Smooth muscle cell (in vitro differentiated cells): ENCODE data around the gene MEIKIN. TPM values are rescaled to one million over a fixed set of nuclear protein-coding genes. Genes with fewer than 3 reads are reported as not detected.

Source experiments
- DNase-seq: peaks from one replicate; lab custom pipeline; 2025; ENCODE audit not compliant: unreplicated experiment; lab: John Stamatoyannopoulos, UW
- H2AFZ ChIP-seq: fragments of 200-600 bp; sonication (generic); 2 replicates; pipeline ENCODE4 v1.6.0; 2016; ENCODE audit warnings: antibody characterized with exemption, low read depth, mild to moderate bottlenecking
- H3F3A ChIP-seq: fragments of 200-600 bp; sonication (generic); 2 replicates; pipeline ENCODE4 v1.6.0; 2017; ENCODE audit warnings: antibody characterized with exemption, low read depth
- H3K27ac ChIP-seq: fragments of 200-600 bp; sonication (generic); 2 replicates; pipeline ENCODE4 v1.5.1; 2016; ENCODE audit warnings: low read depth, mild to moderate bottlenecking
- H3K27me3 ChIP-seq: fragments of 200-600 bp; sonication (generic); 2 replicates; pipeline ENCODE4 v1.6.1; 2016; ENCODE audit warnings: low read depth, mild to moderate bottlenecking
- H3K36me3 ChIP-seq: fragments of 200-600 bp; sonication (generic); 2 replicates; pipeline ENCODE4 v1.5.1; 2016; ENCODE audit warnings: low read depth
- H3K4me1 ChIP-seq: fragments of 200-600 bp; sonication (generic); 2 replicates; pipeline ENCODE4 v1.5.1; 2016; ENCODE audit warnings: low read depth
- H3K4me2 ChIP-seq: fragments of 200-600 bp; sonication (generic); 2 replicates; pipeline ENCODE4 v1.6.0; 2016; ENCODE audit warnings: mild to moderate bottlenecking
- H3K4me3 ChIP-seq: fragments of 200-600 bp; sonication (generic); 2 replicates; pipeline ENCODE4 v1.5.1; 2016; ENCODE audit warnings: mild to moderate bottlenecking
- H3K79me2 ChIP-seq: fragments of 200-600 bp; sonication (generic); 2 replicates; pipeline ENCODE4 v1.6.0; 2016; ENCODE audit warnings: low read depth, mild to moderate bottlenecking
- H3K9ac ChIP-seq: fragments of 200-600 bp; sonication (generic); 2 replicates; pipeline ENCODE4 v1.6.0; 2016; ENCODE audit warnings: low read depth
- H3K9me3 ChIP-seq: fragments of 200-600 bp; sonication (generic); replicated peaks from 2 replicates; pipeline ENCODE4 v1.5.1; 2016; ENCODE audit warnings: low read depth
- H4K20me1 ChIP-seq: fragments of 200-600 bp; sonication (generic); 2 replicates; pipeline ENCODE4 v1.6.0; 2016; ENCODE audit warnings: low read depth
- WGBS: methylation state at CpG from one replicate; pipeline ENCODE4 v1.1.7; 2016; ENCODE audit warnings: low lambda C conversion rate; 5-methylcytosine and 5-hydroxymethylcytosine counted together
- polyA plus RNA-seq: library from polyadenylated mRNA; unstranded; fragments of >200 nt; fragmentation: Nextera tagmentation; extraction: Ambion mirVana; gene quantifications from 2 replicates; pipeline ENCODE4 v1.2.1, GENCODE V29; 2016
- total RNA-seq: library from RNA; depleted of rRNA; stranded (reverse); fragments of >200 nt; gene quantifications from 2 replicates; pipeline ENCODE4 v1.2.3, GENCODE V29; 2014
- TF ChIP-seq, protein P1 (sequence below): fragments of 200-600 bp; sonication (generic); IDR thresholded peaks from 2 replicates; pipeline ENCODE4 v1.5.1; 2017; ENCODE audit warnings: borderline replicate concordance, mild to moderate bottlenecking, antibody characterized with exemption; ENCODE audit not compliant: insufficient read depth, poor library complexity, severe bottlenecking

The MEIKIN gene
- total and polyA plus RNA-seq, 2 experiments from 2014 or later, result not detected

DNA sequence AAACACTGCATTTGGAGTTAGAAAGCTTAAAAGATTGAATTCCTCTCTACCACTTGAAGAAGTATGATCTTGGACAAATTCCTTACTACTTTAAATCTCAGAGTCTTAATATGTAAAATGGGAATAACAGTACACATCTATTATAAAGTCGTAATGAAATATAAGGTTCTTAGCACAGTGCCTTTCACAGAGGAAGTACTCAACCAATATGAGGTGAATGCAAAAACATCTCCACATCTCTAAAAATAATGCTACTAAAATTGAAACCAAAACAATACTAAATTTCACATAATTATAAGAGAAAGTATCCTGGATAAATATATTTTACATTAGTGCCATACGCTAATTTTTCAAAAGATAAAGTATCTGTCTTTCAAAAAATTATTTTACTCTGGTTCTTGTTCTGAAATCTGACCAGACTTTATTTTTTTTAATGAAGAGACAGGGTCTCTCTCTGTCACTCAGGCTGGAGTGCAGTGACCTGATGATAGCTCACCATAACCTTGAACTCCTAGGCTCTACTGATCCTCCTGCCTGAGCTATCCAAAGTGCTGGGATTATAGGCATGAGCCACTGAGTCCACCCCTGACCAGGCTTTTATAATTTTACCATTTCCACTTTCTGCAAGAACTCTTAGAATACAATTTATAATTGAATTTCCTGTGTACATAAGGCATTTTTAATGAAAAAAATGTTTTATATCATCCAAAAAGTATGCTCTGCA, 127.3 kb downstream of the MEIKIN start:
- TF ChIP-seq, protein P1, sequence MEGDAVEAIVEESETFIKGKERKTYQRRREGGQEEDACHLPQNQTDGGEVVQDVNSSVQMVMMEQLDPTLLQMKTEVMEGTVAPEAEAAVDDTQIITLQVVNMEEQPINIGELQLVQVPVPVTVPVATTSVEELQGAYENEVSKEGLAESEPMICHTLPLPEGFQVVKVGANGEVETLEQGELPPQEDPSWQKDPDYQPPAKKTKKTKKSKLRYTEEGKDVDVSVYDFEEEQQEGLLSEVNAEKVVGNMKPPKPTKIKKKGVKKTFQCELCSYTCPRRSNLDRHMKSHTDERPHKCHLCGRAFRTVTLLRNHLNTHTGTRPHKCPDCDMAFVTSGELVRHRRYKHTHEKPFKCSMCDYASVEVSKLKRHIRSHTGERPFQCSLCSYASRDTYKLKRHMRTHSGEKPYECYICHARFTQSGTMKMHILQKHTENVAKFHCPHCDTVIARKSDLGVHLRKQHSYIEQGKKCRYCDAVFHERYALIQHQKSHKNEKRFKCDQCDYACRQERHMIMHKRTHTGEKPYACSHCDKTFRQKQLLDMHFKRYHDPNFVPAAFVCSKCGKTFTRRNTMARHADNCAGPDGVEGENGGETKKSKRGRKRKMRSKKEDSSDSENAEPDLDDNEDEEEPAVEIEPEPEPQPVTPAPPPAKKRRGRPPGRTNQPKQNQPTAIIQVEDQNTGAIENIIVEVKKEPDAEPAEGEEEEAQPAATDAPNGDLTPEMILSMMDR, result no peak
- Histone ChIP-seq H3K9me3 (no peaks in the 10 kb centered on the region), H3K4me1 (no peaks in the 10 kb centered on the region), H4K20me1 (no peaks in the 10 kb centered on the region), H3K79me2 (no peaks in the 10 kb centered on the region), H3K36me3 (no peaks in the 10 kb centered on the region), H3K4me3 (no peak overlapping the region), H3F3A (no peaks in the 10 kb centered on the region), H3K27ac (no peak overlapping the region), H3K4me2 (no peak overlapping the region), H2AFZ (no peak overlapping the region), H3K9ac (no peak overlapping the region), H3K27me3 (no peaks in the 10 kb centered on the region)
- no peak for DNase-seq
- WGBS, result 98% methylated on average over 2 of the region's 2 CpGs

DNA sequence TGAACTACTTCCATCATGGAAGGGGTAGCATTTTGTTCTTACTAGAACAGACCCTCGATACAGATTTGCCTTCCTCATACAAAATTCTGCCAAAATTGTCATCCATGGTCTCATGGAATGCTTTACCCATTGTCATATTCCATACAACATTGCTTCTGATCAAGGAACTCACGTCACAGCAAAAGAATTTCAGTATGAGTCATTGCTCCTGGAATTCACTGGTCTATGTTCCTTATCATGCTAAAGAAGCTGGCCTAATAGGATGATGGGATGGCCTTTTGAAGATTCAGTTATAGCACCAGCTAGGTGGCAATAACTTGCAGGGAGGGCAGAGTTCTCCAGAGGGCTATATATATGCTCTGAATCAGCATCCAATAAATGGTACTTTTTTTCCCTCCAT, 130.5 kb downstream of the MEIKIN start:
- Histone ChIP-seq H3K4me1 (no peaks in the 10 kb centered on the region), H3F3A (no peaks in the 10 kb centered on the region), H3K27ac (no peak overlapping the region), H3K9ac (no peak overlapping the region), H3K9me3 (no peaks in the 10 kb centered on the region), H3K4me2 (no peak overlapping the region), H2AFZ (no peak overlapping the region), H3K27me3 (no peaks in the 10 kb centered on the region), H4K20me1 (no peaks in the 10 kb centered on the region), H3K4me3 (no peak overlapping the region), H3K79me2 (no peaks in the 10 kb centered on the region), H3K36me3 (no peaks in the 10 kb centered on the region)
- TF ChIP-seq, protein P1, result no peak
- no peak for DNase-seq
- WGBS, result 40% methylated on average over 2 of the region's 2 CpGs

DNA sequence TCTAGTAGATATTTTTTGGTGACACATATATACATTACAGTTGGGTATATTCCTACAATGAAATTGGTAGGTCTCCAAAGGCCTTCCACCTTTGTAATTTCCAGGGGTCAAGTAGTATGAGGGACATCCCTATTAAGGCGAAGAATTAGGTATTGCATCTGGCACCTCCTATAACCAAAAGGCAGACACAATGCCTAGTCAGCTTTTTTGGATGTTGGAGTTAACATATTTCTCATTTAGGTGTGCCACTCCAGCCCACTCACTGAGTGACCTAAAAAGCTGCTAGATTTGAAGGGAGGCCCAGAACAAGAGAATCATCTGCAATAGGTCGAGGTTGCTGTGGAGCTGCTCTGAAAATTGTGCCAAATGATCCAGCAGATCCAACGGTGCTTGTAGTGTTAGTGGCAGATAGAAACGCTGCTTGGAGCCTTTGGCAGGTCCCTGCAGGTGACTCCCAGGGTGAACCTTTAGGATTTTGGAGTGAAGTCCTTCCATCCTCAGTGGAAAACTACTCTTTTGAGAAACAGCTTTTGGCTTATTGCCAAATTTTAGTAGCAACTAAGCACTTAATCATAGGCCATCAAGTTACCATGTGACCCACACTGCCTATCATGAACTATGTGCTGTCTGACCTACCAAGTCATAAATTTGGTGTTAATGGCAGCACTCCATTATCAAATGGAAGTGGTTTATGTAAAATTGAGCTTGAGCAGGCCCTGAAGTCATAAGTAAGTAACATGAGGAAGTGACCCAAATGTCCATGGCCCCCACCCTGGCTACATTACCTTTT, 132.9 kb downstream of the MEIKIN start:
- TF ChIP-seq, protein P1, result no peak
- Histone ChIP-seq H3K36me3 (no peaks in the 10 kb centered on the region), H3K4me2 (no peak overlapping the region), H2AFZ (no peak overlapping the region), H3K27me3 (no peaks in the 10 kb centered on the region), H3F3A (no peaks in the 10 kb centered on the region), H3K9me3 (no peaks in the 10 kb centered on the region), H3K4me1 (no peaks in the 10 kb centered on the region), H4K20me1 (no peaks in the 10 kb centered on the region), H3K4me3 (no peak overlapping the region), H3K9ac (no peak overlapping the region), H3K79me2 (no peaks in the 10 kb centered on the region), H3K27ac (no peak overlapping the region)
- DNase-seq, result no peak
- WGBS, result 89% methylated on average over 4 of the region's 4 CpGs
